K562 (cell line): ENCODE results near the gene RRAS.
A peak's percentile ranks its signal among the peaks of the same experiment; 100 is the strongest.

Experiments used
- EP300 ChIP-seq: IDR thresholded peaks from 2 replicates; pipeline ENCODE4 v1.6.1; 2012; ENCODE audit warnings: low read length, improper control_type of control experiment
- FOXA1 ChIP-seq: fragments of 450-650 bp; IDR thresholded peaks from 2 replicates; pipeline ENCODE4 v1.6.1; 2016; ENCODE audit warnings: mild to moderate bottlenecking, borderline replicate concordance
- JUN ChIP-seq, 2 experiments: sonication (generic) in 1 of 2; formaldehyde crosslinking in 1 of 2; IDR thresholded peaks; 2 replicates each; pipeline versions ENCODE4 v1.6.1 to v1.8.0; 2012 to 2022; ENCODE audit warnings: borderline replicate concordance in 2 of 2, mild to moderate bottlenecking in 2 of 2, improper control_type of control experiment in 1 of 2, low read depth in 1 of 2, low read length in 1 of 2, missing genetic modification reagents in 1 of 2
- JUND ChIP-seq, 2 experiments: IDR thresholded peaks; 2 replicates in 1 of 2; 3 replicates in 1 of 2; pipeline ENCODE4 v1.6.1; 2011; ENCODE audit warnings: borderline replicate concordance in 2 of 2, low read depth in 2 of 2, low read length in 2 of 2, improper control_type of control experiment in 1 of 2, missing biosample characterization in 1 of 2, missing genetic modification characterization in 1 of 2, missing genetic modification reagents in 1 of 2
- MXI1 ChIP-seq: IDR thresholded peaks from 2 replicates; pipeline ENCODE4 v1.6.1; 2011; ENCODE audit warnings: low read depth, mild to moderate bottlenecking, improper control_type of control experiment, low read length
- POLR2A ChIP-seq: fragments of 450-650 bp; conservative IDR thresholded peaks from 2 replicates; pipeline ENCODE4 v1.6.1; 2016
- RAD21 ChIP-seq, 2 experiments: fragments of 250-450 bp in 1 of 2; fragments of 450-650 bp in 1 of 2; sonication (Bioruptor Pico) in 1 of 2; formaldehyde crosslinking in 1 of 2; IDR thresholded peaks in 1 of 2; conservative IDR thresholded peaks in 1 of 2; 2 replicates each; pipeline versions ENCODE4 v1.4.0 to v1.8.0; 2020 to 2022; ENCODE audit warnings: mild to moderate bottlenecking in 2 of 2, moderate library complexity in 1 of 2
- ZFP1 ChIP-seq: fragments of 450-650 bp; formaldehyde crosslinking; IDR thresholded peaks from 2 replicates; pipeline ENCODE4 v1.4.0; 2020; ENCODE audit warnings: mild to moderate bottlenecking, mixed read lengths
- ZNF124 ChIP-seq: sonication (generic); formaldehyde crosslinking; IDR thresholded peaks from 2 replicates; pipeline ENCODE4 v1.8.1; 2022; ENCODE audit warnings: missing genetic modification reagents
- ZNF431 ChIP-seq: sonication (generic); formaldehyde crosslinking; IDR thresholded peaks from 2 replicates; pipeline ENCODE4 v1.8.0; 2022; ENCODE audit warnings: mild to moderate bottlenecking, missing genetic modification reagents
- TF ChIP-seq, protein P1 (sequence below), 3 experiments: IDR thresholded peaks in 2 of 3; conservative IDR thresholded peaks in 1 of 3; 2 replicates each; pipeline ENCODE4 v1.5.1; 2011 to 2012; ENCODE audit warnings: low read length in 3 of 3, mild to moderate bottlenecking in 3 of 3, control low read depth in 2 of 3, improper control_type of control experiment in 1 of 3, inconsistent platforms in 1 of 3, low read depth in 1 of 3, mixed read lengths in 1 of 3, moderate library complexity in 1 of 3; ENCODE audit not compliant: insufficient read depth in 2 of 3

GRCh38 chr19:49676136-49676783, 36.3 kb upstream of the RRAS start:
- TF ChIP-seq JUN (IDR thresholded peaks at IDR 0.05; ENCODE audit: borderline replicate concordance, low read depth, low read length) (0 out of 2 replicates have a peak, but pooled peaks have one; percentile 19), JUN (CRISPR knock-in tag; IDR thresholded peaks at IDR 0.05; ENCODE audit: borderline replicate concordance) (0 out of 2 replicates have a peak, but pooled peaks have one; percentile 37), JUND (IDR thresholded peaks at IDR 0.05; ENCODE audit: borderline replicate concordance, low read depth, low read length) (peak; percentile 95), JUND (tag; IDR thresholded peaks at IDR 0.05; ENCODE audit: borderline replicate concordance, low read depth, low read length) (peak; percentile 80; the same call in 2 of the 3 replicates), RAD21 (CRISPR knock-in tag; conservative IDR thresholded peaks at IDR 0.05 in 1 of 2, IDR thresholded peaks at IDR 0.05 in 1 of 2) (no peak), ZNF431 (no peak), EP300 (no peak), ZNF124 (CRISPR knock-in tag) (no peak), MXI1 (no peak), FOXA1 (no peak), ZFP1 (CRISPR knock-in tag) (no peak), POLR2A (peak; percentile 95)
- TF ChIP-seq, protein P1, sequence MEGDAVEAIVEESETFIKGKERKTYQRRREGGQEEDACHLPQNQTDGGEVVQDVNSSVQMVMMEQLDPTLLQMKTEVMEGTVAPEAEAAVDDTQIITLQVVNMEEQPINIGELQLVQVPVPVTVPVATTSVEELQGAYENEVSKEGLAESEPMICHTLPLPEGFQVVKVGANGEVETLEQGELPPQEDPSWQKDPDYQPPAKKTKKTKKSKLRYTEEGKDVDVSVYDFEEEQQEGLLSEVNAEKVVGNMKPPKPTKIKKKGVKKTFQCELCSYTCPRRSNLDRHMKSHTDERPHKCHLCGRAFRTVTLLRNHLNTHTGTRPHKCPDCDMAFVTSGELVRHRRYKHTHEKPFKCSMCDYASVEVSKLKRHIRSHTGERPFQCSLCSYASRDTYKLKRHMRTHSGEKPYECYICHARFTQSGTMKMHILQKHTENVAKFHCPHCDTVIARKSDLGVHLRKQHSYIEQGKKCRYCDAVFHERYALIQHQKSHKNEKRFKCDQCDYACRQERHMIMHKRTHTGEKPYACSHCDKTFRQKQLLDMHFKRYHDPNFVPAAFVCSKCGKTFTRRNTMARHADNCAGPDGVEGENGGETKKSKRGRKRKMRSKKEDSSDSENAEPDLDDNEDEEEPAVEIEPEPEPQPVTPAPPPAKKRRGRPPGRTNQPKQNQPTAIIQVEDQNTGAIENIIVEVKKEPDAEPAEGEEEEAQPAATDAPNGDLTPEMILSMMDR (IDR thresholded peaks at IDR 0.05 in 2 of 3, conservative IDR thresholded peaks at IDR 0.05 in 1 of 3; ENCODE audit: insufficient read depth in 2 of 3, low read depth in 1 of 3, low read length in 3 of 3): no peak
